GM19467 (cell line): ENCODE results near the gene COL28A1.
"Not testable (repeated sequence)": the region's sequence is repeated elsewhere in the genome, so short reads cannot be mapped to it uniquely, and the experiment has no call there.

Experiments
- ATAC-seq: cut with Tn5 transposase; IDR thresholded peaks from one replicate; pipeline ENCODE4 v1.9.1; 2021; ENCODE audit warnings: mild to moderate bottlenecking, moderate library complexity; ENCODE audit not compliant: unreplicated experiment

The COL28A1 gene

DNA sequence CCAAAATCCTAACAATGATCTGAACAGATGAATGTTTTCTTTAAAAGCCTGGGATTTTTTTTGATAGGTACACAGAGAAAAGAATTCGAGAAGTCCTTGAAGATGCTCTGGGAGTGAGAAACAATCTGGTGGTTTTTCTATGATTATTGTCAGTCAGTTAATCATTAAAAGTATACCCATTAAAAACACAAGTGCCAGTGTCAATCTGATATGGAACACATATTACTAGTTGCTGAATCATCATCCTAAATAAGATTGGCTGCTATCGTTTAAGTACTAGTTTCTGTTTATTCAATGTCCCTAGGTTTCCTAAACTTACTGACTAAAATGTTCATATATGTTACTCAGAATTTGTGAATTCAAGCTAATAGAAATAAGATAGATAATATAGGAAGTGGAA, 16.1 kb downstream of the COL28A1 start:
- ATAC-seq, result no peak

DNA sequence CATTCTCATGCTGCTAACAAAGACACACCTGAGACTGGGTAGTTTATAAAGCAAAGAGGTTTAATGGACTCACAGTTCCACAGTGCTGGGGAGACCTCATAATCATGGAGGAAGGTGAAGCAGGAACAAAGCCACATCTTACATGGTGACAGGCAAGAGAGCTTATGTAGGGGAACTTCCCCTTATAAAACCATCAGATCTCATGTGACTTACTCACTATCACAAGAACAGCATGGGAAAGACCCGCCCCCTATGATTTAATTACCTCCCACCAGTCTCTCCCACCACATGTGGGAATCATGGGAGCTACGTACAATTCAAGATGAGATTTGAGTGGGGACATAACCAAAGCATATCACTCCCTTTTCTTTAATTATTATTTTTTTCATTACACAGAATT, 16.6 kb downstream of the COL28A1 start:
- no peak for ATAC-seq

DNA sequence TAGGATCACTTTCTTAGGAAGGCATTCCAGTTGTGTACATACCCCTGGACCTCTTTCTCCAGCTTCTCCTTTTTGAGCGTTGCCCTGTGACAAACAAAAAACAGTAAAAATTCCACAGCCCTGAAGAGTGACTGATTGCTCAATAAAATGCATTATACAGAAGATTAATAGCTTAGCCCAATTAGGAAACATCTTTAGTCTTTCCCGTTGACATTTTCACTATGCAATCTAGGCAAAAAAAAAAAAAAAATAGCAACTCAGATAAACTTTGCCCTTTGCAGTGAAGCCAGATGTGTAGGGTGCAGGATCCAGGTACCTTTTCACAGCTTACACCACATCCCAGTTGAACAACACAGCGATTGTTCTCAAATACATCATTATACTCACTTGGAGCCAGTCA, 17.9 kb downstream of the COL28A1 start:
- no peak for ATAC-seq

DNA sequence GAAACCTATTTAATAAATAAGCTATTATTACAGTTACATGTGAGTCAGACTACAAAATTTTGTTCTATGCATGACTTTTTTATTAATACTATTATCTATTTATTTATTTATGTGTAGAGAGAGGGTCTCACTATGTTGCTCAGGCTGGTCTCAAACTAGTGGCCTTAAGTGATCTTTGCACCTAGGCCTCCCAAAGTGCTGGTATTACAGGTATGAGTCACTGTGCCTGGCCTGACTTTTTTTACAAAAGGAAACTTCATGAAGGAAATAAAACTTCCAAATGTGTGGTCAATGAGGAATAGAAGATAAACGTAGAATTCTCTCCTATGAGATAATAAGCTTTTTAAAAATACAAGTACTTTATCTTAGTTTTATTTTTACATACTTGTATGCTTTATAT, 19.0 kb downstream of the COL28A1 start:
- ATAC-seq, result no peak

DNA sequence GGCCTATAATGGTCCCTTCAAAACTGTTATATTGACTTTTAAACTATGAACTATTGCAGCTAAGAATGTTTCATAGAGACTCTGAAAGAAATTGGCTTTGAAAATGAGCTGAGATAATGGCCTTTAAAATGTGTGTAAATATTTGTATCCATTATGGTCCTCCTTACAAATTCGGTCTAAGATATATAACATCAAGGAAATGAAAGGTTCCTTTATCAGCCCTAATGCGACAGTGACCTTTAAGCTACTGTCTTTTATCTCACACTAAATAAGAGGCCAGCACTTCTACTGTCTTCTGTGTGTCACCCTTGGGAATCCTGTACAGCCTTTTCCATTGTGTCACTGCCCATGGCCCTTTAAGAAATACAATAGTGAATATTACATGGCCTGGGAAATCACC, 19.5 kb downstream of the COL28A1 start:
- no peak for ATAC-seq

DNA sequence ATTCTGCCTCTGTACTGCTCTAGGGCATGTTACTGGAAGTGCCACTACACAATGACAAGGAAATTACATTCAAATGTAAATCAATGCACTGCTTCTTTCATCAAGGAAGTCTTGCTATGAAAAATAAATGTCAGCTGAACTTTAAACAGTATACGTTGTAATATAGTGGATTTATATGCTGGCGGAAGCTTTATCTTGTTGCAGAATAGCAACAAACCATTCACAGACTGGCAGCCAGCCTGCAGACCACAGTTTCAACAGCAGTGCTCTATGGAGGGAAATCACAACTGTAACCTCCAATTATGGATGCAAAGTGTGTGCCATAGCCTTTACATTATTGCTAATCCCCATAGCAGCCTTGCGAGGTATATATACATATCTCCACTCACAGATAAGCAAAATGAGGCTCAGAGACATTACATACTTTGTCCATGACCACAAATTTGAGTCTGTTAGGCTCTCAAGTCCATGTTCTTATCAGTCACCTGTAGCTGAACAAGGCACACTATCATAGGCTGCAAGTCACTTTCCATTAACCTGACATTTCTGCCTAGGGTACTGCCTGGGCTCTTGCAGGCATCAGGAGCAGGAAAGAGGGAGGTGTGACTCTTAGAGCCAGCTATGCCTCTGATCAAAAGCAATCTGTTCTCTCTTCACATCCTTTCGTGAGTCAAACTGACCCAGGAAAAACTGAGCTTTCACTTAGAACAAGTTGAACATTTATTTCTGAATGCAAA, 22.6 kb downstream of the COL28A1 start:
- ATAC-seq, result no peak

DNA sequence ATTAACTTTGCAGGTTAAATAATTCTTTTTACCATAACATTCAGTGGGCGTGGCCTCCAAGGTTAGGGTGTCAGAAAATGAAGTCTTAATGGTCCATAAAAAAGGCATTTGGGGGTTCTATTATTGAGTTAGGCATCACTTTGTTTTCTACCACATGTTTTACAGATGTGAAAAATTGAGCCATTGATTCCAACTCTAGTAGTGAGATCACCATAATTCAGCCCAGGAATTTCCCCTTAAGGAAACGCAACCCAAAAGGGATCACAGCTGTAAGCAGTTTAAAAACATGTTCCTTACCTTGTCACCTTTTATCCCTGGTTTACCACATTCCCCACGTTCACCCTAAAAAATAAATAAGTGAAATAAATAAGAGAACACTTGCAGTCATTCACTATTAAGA, 24.9 kb downstream of the COL28A1 start:
- no peak for ATAC-seq

DNA sequence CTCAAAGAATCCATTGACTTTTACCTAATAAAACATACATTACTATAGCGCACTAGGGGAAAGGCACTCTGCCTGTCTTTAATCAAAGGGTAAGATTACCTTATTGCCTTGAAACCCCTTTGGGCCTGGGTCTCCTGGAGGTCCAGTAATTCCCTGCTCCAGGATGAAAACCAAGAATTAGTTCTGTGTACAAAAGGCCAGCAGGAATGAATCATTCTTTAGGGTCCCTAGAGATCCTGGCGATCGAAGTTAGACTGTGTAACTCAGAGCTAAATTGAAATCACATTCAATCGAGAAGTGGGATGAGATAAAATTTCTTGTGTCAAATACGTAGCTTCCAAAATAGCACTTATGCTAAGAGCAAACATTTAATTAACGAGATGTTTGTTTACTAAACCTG, 29.8 kb downstream of the COL28A1 start:
- no peak for ATAC-seq

DNA sequence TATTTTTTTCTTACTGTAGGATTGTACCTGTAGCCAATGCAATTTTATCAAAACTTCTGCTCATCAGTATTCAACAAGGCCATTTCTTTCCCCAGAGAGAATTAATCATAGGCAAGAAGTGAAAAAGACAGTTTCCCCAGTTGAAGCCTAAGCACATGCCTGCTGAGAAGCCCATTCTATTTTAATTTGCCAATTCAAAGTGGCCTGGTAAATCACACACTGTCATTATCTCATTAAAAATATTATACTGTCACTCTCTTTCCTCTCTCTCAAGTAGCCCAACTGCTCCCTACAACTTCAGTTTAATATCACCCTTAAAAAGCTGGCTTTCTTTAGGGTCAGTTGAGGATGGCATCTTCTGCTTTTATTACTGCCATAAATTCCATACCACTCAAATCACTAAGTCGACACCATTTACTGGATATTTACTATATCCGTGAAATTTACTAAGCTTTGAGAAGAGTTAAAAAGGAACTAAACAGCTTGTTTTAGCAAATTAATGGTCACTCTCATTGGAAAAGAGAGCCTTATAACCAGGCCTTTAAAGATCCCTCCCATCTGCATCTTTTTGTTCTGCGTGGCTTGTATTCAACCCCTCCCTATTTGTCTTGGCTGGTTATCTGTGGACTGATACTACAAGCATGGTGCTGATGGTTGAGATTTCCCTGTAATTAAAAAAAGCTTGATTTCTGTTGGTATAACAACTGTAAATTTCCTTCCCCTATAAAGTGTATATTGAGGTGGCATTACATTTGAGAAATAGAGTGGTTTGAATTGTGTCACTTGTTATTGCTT, 30.6 kb downstream of the COL28A1 start:
- ATAC-seq, result no peak

DNA sequence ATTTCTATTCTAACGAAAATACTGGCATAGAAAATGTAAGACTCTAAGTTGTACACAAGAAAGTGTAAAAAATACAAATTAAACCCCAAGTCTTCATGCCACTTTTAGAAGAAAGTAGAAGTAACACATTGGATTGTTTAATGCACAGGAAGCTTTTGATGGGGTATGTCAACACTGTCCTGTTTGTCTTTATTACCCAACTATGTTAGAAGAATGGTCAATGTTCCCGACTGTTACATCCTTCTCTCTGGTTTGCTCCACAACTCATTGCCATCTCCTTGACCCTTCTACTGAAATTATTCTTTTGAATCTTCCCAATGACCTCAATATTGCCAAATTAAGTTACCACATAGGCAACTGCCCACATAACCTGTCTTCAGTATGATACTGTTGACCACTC, 35.8 kb downstream of the COL28A1 start:
- ATAC-seq, result no peak

DNA sequence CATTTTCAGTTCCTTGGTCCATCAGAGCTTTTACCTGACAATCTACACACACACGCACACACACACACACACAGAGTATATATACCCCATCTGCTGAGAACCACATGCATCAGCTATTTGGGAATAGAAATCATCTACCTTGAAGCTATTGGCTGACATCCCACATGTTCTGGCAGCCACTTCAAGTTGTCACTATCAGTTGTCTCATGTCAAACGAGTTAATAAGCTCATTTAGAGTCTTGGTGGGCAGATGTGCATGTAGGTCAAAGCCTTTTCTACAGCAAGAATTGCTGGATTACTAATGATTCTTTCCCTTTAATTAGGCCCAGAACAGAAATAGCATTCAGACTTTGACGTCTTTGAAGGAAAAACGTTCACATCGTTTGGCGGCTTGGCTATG, 36.8 kb downstream of the COL28A1 start:
- no peak for ATAC-seq

DNA sequence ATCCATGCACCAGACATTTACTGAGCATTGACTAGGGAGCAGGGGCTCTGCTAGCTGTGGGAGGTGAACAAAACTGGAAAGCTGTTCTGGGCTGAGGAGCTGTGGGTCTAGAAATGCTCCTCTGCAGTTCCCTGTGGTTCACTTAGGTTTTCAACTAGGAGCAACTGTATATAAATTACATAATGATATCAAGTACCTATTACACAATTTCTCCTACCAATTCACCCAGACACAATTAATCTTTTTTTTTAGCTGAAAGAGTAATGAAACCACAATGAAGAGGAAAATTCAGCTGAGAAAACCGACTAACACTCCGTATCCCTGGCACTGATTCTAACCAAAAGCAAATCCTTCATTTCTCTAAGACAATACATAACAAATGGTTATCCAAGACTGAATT, 39.4 kb downstream of the COL28A1 start:
- no peak for ATAC-seq

DNA sequence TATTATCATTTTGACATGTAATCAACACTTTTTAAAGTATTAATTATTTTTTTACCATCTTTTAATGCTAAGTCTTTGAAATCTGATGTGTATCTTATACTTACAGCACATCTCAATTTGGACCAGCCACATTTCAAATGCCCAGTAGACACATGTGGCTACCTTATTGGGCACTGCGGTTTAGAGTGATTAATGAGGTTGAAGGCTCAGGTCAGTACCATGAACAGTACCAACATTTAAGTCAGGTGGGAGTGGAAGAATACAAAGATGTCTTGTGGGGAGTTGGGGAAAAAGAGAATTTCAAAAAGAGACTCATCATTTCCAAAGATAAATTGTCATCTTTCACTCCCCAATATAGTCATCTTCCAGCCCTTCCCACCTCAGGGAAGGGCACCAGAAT, 40.5 kb downstream of the COL28A1 start:
- ATAC-seq, result no peak

DNA sequence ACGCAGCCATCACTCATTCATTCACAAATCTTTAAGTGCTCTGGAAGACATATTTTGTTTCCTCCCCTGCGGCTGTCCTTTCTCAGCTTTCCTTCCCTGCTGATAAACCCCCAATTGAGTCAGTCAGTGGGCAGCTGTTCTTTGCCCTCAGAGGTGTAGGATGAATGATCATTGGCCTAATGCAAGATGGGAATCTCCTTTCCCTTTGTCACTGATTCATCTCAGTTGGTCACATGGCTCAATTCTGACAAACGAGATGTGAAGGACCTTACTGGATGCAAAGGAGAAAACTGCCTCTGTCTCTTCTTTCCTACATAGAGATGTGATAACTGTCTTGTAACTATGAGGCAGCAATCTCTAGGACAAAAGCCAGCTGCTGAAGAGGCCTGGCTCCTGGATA, 44.6 kb downstream of the COL28A1 start:
- no peak for ATAC-seq

DNA sequence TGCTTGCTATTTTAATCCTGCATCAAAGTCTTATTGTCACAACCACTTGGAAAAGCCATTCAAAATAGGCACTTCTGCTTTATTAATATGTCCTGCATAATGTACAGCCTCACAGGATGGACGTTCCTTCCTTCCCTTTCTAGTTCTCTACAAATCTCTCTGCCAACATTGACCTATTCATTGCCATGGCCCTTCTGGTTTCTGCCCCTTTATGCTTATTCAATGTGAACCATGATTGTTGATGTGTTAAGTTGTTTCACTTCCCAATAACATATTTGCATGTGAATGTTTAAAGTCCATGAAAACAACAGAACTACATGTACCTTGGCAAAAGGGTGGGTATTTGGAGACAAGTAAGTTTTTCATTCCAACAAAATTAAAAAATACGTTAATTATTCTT, 45.7 kb downstream of the COL28A1 start:
- ATAC-seq, result no peak

DNA sequence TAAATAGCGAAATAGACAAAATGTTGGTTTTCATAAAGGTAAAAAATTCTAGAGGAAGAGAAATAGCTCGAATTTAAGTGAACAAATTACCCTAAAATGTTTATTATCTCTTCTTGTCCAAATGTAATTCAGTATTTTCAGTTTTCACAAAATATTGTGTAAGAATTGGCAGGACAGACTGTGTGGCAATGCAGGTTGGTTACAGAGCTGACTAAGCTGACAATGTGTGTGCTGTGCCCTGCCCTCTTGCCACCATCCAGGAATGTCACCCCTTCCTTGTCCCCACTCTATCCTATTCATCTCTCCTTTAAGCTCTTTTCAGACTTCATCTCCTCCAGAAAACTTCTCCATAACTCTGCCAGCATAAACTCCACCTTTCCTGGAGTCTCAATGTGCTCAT, 46.1 kb downstream of the COL28A1 start:
- no peak for ATAC-seq

DNA sequence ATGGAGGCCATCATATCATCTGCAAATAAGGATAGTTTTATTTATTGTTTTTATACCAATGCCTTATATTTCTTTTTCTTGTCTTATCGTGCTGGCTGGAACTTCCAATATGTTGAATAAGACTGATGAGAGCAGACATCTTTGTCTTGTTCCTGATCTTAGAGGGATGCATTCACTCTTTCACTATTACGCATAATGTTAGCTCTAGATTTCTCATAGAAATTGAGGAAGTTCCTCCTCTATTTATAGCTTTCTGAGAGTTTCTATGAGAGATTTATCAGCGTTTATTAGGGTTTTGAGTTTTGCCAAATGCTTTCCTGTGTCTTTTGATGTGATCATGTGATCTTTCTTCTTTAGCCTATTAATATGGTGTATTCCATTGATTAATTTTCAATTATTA, 49.3 kb downstream of the COL28A1 start:
- no peak for ATAC-seq

DNA sequence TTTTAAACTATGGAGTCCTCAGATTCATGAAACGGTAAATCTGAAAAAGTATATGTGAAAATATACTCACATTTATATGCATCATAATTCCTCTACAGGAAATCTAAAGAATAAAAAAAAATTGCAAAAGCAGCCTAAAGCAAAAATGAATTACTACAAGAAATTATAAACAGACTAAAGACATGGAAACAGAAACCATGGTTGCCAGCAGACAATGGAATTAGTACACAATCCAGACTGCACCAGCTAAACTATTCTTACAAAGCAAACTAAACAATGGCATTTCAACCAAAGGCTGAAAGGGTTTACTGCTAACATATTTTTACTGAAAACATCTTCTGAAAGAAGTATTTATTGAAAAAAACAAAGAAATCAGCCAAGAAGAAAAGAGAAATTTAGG, 51.6 kb downstream of the COL28A1 start:
- ATAC-seq, result no peak

DNA sequence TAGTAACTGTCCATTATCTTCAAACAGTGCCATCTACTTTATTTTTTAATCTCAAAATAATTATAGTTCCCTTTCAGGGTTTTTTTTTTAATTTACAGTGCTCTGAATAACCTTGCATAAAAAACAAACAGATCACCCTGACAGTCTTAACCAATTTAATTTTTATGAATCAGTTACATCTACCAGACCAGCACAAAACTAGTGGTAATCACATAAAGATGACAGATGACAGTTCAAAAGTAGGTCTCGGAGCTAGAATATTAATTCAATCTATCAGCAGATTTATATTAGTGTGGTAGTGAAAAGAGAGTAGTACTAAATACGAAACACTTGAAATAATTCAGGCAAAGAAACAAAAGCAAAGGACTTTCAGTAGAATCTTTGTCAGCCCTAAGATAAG, 53.9 kb downstream of the COL28A1 start:
- no peak for ATAC-seq

DNA sequence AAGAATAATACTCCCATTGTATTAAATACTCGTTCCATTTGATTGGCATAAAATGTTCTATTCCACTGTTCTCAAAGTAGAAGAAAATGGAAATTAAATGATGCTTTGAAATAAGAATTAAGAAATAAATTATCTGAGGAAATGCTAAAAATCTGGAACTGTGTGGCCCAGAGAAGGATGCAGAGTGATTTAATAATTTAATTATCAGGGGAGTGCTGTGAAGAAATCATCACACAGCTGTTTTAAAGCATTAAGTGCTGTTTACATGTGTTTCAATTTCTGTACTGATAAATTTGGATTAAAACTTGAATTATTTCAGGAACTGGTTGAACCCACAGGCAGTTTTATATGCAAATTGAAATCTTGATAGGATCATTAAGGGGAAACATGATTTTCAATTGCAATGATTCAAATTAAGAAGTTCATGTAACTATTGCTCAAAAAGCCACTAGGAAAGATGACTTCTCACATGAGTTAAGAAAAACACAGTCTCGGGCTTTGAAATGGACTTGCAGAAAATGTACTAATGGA, 56.3 kb downstream of the COL28A1 start:
- ATAC-seq, result no peak

DNA sequence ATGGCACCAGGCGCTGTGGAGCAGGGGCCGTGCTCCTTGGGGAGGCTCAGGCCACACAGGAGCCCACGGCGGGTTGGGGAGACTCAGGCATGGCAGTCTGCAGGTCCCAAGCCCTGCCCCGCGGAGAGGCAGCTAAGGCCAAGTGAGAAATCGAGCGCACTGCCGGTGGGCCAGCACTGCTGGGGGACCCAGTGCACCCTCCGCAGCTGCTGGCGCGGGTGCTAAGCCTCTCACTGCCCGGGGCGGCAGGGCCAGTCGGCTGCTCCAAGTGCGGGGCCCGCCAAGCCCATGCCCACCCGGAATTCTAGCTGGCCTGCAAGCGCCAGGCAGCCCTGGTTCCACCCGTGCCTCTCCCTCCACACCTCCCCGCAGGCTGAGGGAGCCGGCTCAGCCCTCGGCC, 57.1 kb downstream of the COL28A1 start:
- no peak for ATAC-seq

DNA sequence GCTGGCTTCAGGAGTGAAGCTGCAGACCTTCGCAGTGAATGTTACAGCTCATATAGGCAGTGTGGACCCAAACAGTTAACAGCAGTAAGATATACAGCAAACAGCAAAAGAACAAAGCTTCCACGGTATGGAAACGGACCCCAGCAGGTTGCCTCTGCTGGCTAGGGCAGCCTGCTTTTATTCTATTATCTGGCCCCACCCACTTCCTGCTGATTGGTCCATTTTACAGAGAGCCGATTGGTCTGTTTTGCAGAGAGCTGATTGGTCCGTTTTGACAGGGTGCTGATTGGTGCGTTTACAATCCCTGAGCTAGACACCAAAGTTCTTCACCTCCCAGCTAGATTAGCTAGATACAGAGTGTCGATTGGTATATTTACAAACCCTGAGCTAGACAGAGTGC, 58.0 kb downstream of the COL28A1 start:
- not testable (repeated sequence) for ATAC-seq
